Hindlimb muscle (tissue), 1 donor: ENCODE data around the gene DAZ2. TPM values are rescaled to one million over a fixed set of nuclear protein-coding genes. Genes with fewer than 3 reads are reported as not detected.
"Not testable (repeated sequence)": the region's sequence is repeated elsewhere in the genome, so short reads cannot be mapped to it uniquely, and the experiment has no call there.

Experiments
- DNase-seq: peaks from one replicate; pipeline ENCODE4 v3.0.0-alpha.2; 2013
- polyA plus RNA-seq: library from polyadenylated mRNA; unstranded; fragments of 120-200 nt; gene quantifications from one replicate; pipeline ENCODE4 v1.2.1, GENCODE V29; 2013; ENCODE audit not compliant: insufficient read length

The DAZ2 gene
- polyA plus RNA-seq = not detected

DNA sequence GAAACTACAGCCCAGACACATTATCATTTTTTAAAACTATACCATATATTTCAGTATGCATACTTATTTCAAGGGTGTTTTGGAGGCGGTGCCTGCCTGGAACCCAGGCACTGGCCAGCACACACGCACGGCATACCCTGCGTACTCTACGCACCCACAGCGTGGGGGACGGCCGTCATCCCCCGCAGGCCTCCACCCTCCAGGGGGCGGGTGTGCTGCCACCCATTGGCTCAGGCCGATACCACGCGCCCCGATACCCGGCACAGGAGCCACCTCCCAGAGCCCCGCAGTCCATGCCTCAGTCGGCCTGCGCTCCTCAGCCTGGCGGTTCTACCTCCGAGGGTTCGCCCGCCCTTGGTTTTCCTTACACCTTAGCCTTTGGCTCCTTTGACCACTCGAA is at the start of gene DAZ2:
Gene DAZ2, plus strand, starts transcription at position 301 of the 400 bp plus-strand sequence. CDS start 208 bp downstream, outside the sequence.
- not testable (repeated sequence) for DNase-seq

DNA sequence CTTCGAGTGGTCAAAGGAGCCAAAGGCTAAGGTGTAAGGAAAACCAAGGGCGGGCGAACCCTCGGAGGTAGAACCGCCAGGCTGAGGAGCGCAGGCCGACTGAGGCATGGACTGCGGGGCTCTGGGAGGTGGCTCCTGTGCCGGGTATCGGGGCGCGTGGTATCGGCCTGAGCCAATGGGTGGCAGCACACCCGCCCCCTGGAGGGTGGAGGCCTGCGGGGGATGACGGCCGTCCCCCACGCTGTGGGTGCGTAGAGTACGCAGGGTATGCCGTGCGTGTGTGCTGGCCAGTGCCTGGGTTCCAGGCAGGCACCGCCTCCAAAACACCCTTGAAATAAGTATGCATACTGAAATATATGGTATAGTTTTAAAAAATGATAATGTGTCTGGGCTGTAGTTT is 20.4 kb upstream of the DAZ2 start, which contains the start of gene DAZ1:
Gene DAZ1, minus strand, starts transcription at position 101 of the 400 bp plus-strand sequence. CDS start 208 bp downstream, outside the sequence.
- DNase-seq = not testable (repeated sequence)

DNA sequence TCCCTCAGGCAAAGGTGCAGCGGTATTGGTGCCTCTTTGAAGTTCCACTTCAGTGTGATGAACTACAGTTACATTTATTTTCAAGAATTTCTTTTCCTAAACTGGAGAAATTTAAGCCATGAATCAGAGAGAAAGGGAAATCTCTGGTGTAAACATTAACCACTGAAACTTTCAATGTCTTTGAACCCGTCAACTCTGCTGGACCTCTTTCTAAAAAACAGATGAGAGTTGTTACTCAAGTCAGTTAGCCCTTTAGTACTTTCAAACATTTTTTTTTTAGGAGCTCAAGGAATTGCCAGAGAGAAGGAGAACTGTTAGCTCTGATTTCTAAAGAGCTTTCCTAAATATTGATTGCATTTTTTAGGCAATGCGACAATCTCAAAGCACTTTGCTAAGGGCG is 11.9 kb upstream of the DAZ2 start:
- DNase-seq = not testable (repeated sequence)

- not testable (repeated sequence) for DNase-seq
These were observed 9.4 kb upstream of the DAZ2 start for GRCh38 chrY:23209802-23210495.

DNA sequence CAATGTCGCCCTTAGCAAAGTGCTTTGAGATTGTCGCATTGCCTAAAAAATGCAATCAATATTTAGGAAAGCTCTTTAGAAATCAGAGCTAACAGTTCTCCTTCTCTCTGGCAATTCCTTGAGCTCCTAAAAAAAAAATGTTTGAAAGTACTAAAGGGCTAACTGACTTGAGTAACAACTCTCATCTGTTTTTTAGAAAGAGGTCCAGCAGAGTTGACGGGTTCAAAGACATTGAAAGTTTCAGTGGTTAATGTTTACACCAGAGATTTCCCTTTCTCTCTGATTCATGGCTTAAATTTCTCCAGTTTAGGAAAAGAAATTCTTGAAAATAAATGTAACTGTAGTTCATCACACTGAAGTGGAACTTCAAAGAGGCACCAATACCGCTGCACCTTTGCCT is 8.7 kb upstream of the DAZ2 start:
- DNase-seq = not testable (repeated sequence)

Other genes starting within 250 kb of the DAZ2 start
- not detected for gene BPY2, start 235.3 kb upstream of the DAZ2 start, polyA plus RNA-seq
- gene DAZ1, start 20.5 kb upstream of the DAZ2 start, polyA plus RNA-seq = not detected